Measurements from ENCODE around the gene ZNF567. TPM values are rescaled to one million over a fixed set of nuclear protein-coding genes. Genes with fewer than 3 reads are reported as not detected.
"Not testable (repeated sequence)": the region's sequence is repeated elsewhere in the genome, so short reads cannot be mapped to it uniquely, and the experiment has no call there.

Gene ZNF567
- total RNA-seq, 1 donor from 2014 or later: 15.0 TPM

GRCh38 chr19:36719687-36720556 is 32.5 kb downstream of the ZNF567 start:
- POLR2A ChIA-PET: no interaction called here
- Mint-ChIP-seq H3K36me3 (ENCODE audit: low read depth) (peaks cover 67% of the 10 kb centered on the region), H3K27ac (no peak overlapping the region)

GRCh38 chr19:36736166-36736565 is 48.8 kb downstream of the ZNF567 start:
- H3K4me1 Mint-ChIP-seq; DNase-seq; H3K27ac Mint-ChIP-seq; CTCF ChIA-PET; H3K27me3 Mint-ChIP-seq; POLR2A ChIA-PET; H3K4me3 Mint-ChIP-seq; ATAC-seq (ENCODE audit: low read depth); intact Hi-C loops (cut with micrococcal nuclease): not testable (repeated sequence)
- Mint-ChIP-seq H3K36me3 (ENCODE audit: low read depth) (peaks cover 76% of the 10 kb centered on the region), H3K9me3 (peaks cover 52% of the 10 kb centered on the region)

More at GRCh38 chr19:36719687-36720556, 32.5 kb downstream of the ZNF567 start:
- ATAC-seq (ENCODE audit: low read depth): no peak
- no peaks in the 10 kb centered on the region for H3K4me1 Mint-ChIP-seq
- H3K4me3 Mint-ChIP-seq: no peak overlapping the region
- DNase-seq: no peak
- intact Hi-C loops (cut with micrococcal nuclease): no loop called here
- no peaks in the 10 kb centered on the region for H3K27me3 Mint-ChIP-seq
- peaks cover 39% of the 10 kb centered on the region for H3K9me3 Mint-ChIP-seq
- TF ChIP-seq CTCF (IDR thresholded peaks at IDR 0.05): no peak
- CTCF ChIA-PET: no interaction called here

- CTCF ChIA-PET: no interaction called here
- H3K36me3 Mint-ChIP-seq (ENCODE audit: low read depth): peaks cover 85% of the 10 kb centered on the region
- H3K4me3 Mint-ChIP-seq: no peak overlapping the region
- H3K9me3 Mint-ChIP-seq: peaks cover 45% of the 10 kb centered on the region
- POLR2A ChIA-PET: no interaction called here
- DNase-seq (no peak), ATAC-seq (ENCODE audit: low read depth) (no peak)
- intact Hi-C loops (cut with micrococcal nuclease): no loop called here
- H3K27ac Mint-ChIP-seq: no peak overlapping the region
- H3K27me3 Mint-ChIP-seq: no peaks in the 10 kb centered on the region
- TF ChIP-seq CTCF (IDR thresholded peaks at IDR 0.05): no peak
- no peaks in the 10 kb centered on the region for H3K4me1 Mint-ChIP-seq
Measured at GRCh38 chr19:36745870-36746269, 58.5 kb downstream of the ZNF567 start.

GRCh38 chr19:36747750-36748149 is 60.3 kb downstream of the ZNF567 start:
- peaks cover 85% of the 10 kb centered on the region for H3K36me3 Mint-ChIP-seq (ENCODE audit: low read depth)
- POLR2A ChIA-PET: no interaction called here
- no peak overlapping the region for H3K27ac Mint-ChIP-seq
- CTCF ChIA-PET: no interaction called here
- no peak overlapping the region for H3K4me3 Mint-ChIP-seq
- H3K9me3 Mint-ChIP-seq: peaks cover 50% of the 10 kb centered on the region
- H3K27me3 Mint-ChIP-seq: no peaks in the 10 kb centered on the region
- no peak for TF ChIP-seq CTCF (IDR thresholded peaks at IDR 0.05)
- DNase-seq: no peak
- intact Hi-C loops (cut with micrococcal nuclease): no loop called here
- H3K4me1 Mint-ChIP-seq: no peaks in the 10 kb centered on the region
- ATAC-seq (ENCODE audit: low read depth): no peak

- peaks cover 87% of the 10 kb centered on the region for H3K36me3 Mint-ChIP-seq (ENCODE audit: low read depth)
- no peaks in the 10 kb centered on the region for H3K27me3 Mint-ChIP-seq
- no peak overlapping the region for H3K27ac Mint-ChIP-seq
- H3K4me1 Mint-ChIP-seq: no peaks in the 10 kb centered on the region
- TF ChIP-seq CTCF (IDR thresholded peaks at IDR 0.05): no peak
- POLR2A ChIA-PET: no interaction called here
- H3K4me3 Mint-ChIP-seq: no peak overlapping the region
- no peak for ATAC-seq (ENCODE audit: low read depth)
- CTCF ChIA-PET: no interaction called here
- intact Hi-C loops (cut with micrococcal nuclease): no loop called here
- peaks cover 50% of the 10 kb centered on the region for H3K9me3 Mint-ChIP-seq
- DNase-seq: no peak
Measured at GRCh38 chr19:36748431-36749275, 61.2 kb downstream of the ZNF567 start.

- CTCF ChIA-PET: not testable (repeated sequence)
Measured at GRCh38 chr19:36749613-36750012, 62.2 kb downstream of the ZNF567 start.

More at GRCh38 chr19:36749613-36750012, 62.2 kb downstream of the ZNF567 start:
- H3K4me3 Mint-ChIP-seq; H3K27me3 Mint-ChIP-seq; H3K4me1 Mint-ChIP-seq; DNase-seq; ATAC-seq (ENCODE audit: low read depth); POLR2A ChIA-PET; H3K27ac Mint-ChIP-seq; intact Hi-C loops (cut with micrococcal nuclease): not testable (repeated sequence)
- H3K9me3 Mint-ChIP-seq: peaks cover 51% of the 10 kb centered on the region
- peaks cover 89% of the 10 kb centered on the region for H3K36me3 Mint-ChIP-seq (ENCODE audit: low read depth)

Data from activated B cell treated with CpG ODN at 0.5 μM for 24 hours (primary cell).